WTC11 (cell line): Measurements from ENCODE around the gene HLA-G. TPM values are rescaled to one million over a fixed set of nuclear protein-coding genes. Genes with fewer than 3 reads are reported as not detected.

Experiments used
- ATAC-seq: fragments of 200-7000 bp; cut with Tn5 transposase; 2 replicates; pipeline ENCODE4 v1.10.0; 2021; ENCODE audit warnings: mild to moderate bottlenecking, moderate library complexity
- CTCF ChIA-PET: fragments of 300-600 bp; sonication (Branson Sonifier 250); formaldehyde crosslinking; loops from one replicate; lab custom pipeline; 2021; ENCODE audit warnings: antibody characterized with exemption; lab: Charles Lee
- POLR2A ChIA-PET: fragments of 350-600 bp; sonication (Branson Sonifier 250); formaldehyde crosslinking; loops from one replicate; lab custom pipeline; 2021; ENCODE audit warnings: antibody characterized with exemption; lab: Charles Lee
- DNase-seq: peaks from one replicate; pipeline ENCODE4 v3.0.0; 2021; ENCODE audit warnings: low spot score
- H3K27ac Mint-ChIP-seq: 2 replicates; pipeline ENCODE4 v1.8.0; 2021; ENCODE audit warnings: mixed read lengths
- H3K27me3 Mint-ChIP-seq: 2 replicates; pipeline ENCODE4 v1.8.0; 2021; ENCODE audit warnings: low read depth, mild to moderate bottlenecking, moderate library complexity, mixed read lengths
- H3K36me3 Mint-ChIP-seq: 2 replicates; pipeline ENCODE4 v1.8.0; 2021; ENCODE audit warnings: mixed read lengths
- H3K4me1 Mint-ChIP-seq: 2 replicates; pipeline ENCODE4 v1.8.0; 2022; ENCODE audit warnings: mixed read lengths
- H3K4me3 Mint-ChIP-seq: 2 replicates; pipeline ENCODE4 v1.8.0; 2021; ENCODE audit warnings: mild to moderate bottlenecking, moderate library complexity, mixed read lengths
- H3K9me3 Mint-ChIP-seq: 2 replicates; pipeline ENCODE4 v1.8.0; 2021; ENCODE audit warnings: mixed read lengths
- EMX1 ChIP-seq: fragments of 250-450 bp; sonication (Bioruptor Pico); IDR thresholded peaks from 2 replicates; pipeline ENCODE4 v1.8.0; 2021; ENCODE audit warnings: mild to moderate bottlenecking
- JAZF1 ChIP-seq: fragments of 250-450 bp; sonication (Bioruptor Pico); IDR thresholded peaks from 2 replicates; pipeline ENCODE4 v1.9.0; 2021; ENCODE audit warnings: moderate library complexity, mild to moderate bottlenecking, inconsistent platforms
- JUN ChIP-seq: sonication (generic); formaldehyde crosslinking; IDR thresholded peaks from 2 replicates; pipeline ENCODE4 v1.8.0; 2023; ENCODE audit warnings: mild to moderate bottlenecking, missing genetic modification reagents
- NFATC4 ChIP-seq: fragments of 250-450 bp; sonication (Bioruptor Pico); IDR thresholded peaks from 2 replicates; pipeline ENCODE4 v1.9.0; 2021; ENCODE audit warnings: mild to moderate bottlenecking
- NR1H2 ChIP-seq: sonication (generic); formaldehyde crosslinking; IDR thresholded peaks from 2 replicates; pipeline ENCODE4 v1.9.0; 2021; ENCODE audit warnings: mild to moderate bottlenecking, moderate library complexity, missing genetic modification reagents
- OVOL2 ChIP-seq: fragments of 250-450 bp; sonication (Bioruptor Pico); IDR thresholded peaks from 2 replicates; pipeline ENCODE4 v1.9.0; 2021; ENCODE audit warnings: mild to moderate bottlenecking, borderline replicate concordance
- PRRX2 ChIP-seq: fragments of 250-450 bp; sonication (Bioruptor Pico); IDR thresholded peaks from 2 replicates; pipeline ENCODE4 v1.8.0; 2021; ENCODE audit warnings: mild to moderate bottlenecking
- ZBTB21 ChIP-seq: sonication (generic); formaldehyde crosslinking; IDR thresholded peaks from 2 replicates; pipeline ENCODE4 v1.8.1; 2023; ENCODE audit warnings: mild to moderate bottlenecking, missing genetic modification reagents, borderline replicate concordance
- ZNF423 ChIP-seq: fragments of 250-450 bp; sonication (Bioruptor Pico); IDR thresholded peaks from 2 replicates; pipeline ENCODE4 v2.1.2; 2022; ENCODE audit warnings: mild to moderate bottlenecking, moderate library complexity
- ZNF671 ChIP-seq: fragments of 250-450 bp; sonication (Bioruptor Pico); IDR thresholded peaks from 2 replicates; pipeline ENCODE4 v1.8.0; 2021; ENCODE audit warnings: mild to moderate bottlenecking
- total RNA-seq: library from RNA; stranded (reverse); gene quantifications from 3 replicates; pipeline ENCODE4 v1.2.3, GENCODE V29; 2021
- TF ChIP-seq, protein P1 (sequence below): fragments of 200-600 bp; IDR thresholded peaks from 2 replicates; pipeline ENCODE4 v1.8.0; 2022; ENCODE audit warnings: antibody characterized with exemption
- TF ChIP-seq, protein P2 (sequence below): sonication (generic); formaldehyde crosslinking; IDR thresholded peaks from 2 replicates; pipeline ENCODE4 v1.8.1; 2022; ENCODE audit warnings: missing genetic modification reagents, borderline replicate concordance
- TF ChIP-seq, protein P3 (sequence below): sonication (generic); formaldehyde crosslinking; IDR thresholded peaks from 2 replicates; pipeline ENCODE4 v1.8.0; 2022; ENCODE audit warnings: missing genetic modification reagents
- TF ChIP-seq, protein P4 (sequence below): sonication (generic); formaldehyde crosslinking; conservative IDR thresholded peaks from 2 replicates; pipeline ENCODE4 v1.8.1; 2022; ENCODE audit warnings: mild to moderate bottlenecking, missing genetic modification reagents
- TF ChIP-seq, protein P5 (sequence below): sonication (generic); formaldehyde crosslinking; IDR thresholded peaks from 2 replicates; pipeline ENCODE4 v1.8.0; 2023; ENCODE audit warnings: missing genetic modification reagents

HLA-G gene
- total RNA-seq, 1 experiment from 2014 or later, result 1.7 TPM

DNA sequence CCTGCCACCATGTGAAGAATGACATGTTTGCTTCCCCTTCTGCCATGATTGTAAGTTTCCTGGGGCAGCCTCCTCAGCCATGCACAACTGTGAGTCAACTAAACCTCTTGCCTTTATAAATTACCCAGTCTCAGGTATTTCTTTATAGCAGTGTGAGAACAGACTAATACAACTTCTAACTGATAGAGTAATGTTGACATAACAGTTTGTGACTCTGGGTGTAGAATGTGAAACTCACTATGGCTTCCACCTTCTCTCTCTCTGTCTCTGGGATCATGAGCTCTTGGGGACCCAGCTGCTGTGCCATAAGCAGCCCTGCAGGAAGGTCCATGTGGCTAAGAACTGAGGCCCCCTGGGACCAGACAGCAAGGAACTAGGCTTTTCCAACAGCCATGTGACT, 3.5 kb upstream of the HLA-G start (continued):
- TF ChIP-seq, protein P1, sequence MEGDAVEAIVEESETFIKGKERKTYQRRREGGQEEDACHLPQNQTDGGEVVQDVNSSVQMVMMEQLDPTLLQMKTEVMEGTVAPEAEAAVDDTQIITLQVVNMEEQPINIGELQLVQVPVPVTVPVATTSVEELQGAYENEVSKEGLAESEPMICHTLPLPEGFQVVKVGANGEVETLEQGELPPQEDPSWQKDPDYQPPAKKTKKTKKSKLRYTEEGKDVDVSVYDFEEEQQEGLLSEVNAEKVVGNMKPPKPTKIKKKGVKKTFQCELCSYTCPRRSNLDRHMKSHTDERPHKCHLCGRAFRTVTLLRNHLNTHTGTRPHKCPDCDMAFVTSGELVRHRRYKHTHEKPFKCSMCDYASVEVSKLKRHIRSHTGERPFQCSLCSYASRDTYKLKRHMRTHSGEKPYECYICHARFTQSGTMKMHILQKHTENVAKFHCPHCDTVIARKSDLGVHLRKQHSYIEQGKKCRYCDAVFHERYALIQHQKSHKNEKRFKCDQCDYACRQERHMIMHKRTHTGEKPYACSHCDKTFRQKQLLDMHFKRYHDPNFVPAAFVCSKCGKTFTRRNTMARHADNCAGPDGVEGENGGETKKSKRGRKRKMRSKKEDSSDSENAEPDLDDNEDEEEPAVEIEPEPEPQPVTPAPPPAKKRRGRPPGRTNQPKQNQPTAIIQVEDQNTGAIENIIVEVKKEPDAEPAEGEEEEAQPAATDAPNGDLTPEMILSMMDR, result no peak

DNA sequence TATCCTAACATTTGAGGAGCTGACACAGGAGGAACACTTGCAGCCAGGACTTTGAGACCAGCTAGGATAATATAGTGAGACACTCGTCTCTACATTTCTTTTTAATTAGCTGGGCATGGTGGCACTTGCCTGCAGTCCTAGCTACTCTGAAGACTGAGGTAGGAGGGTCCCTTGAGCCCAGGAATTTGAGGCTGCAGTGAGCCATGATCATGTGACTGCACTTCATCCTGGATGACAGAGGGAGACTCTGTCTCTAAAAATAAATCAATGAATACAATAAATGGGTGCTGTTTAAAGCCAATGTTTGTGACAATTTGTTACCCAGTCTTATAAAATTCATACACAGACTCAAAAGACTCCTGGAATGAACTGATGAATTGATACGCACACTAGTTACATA, 1.8 kb upstream of the HLA-G start:
- no peaks in the 10 kb centered on the region; the same call in 1 of the 2 replicates for H3K36me3 Mint-ChIP-seq
- peaks cover 97% of the 10 kb centered on the region for H3K27me3 Mint-ChIP-seq
- DNase-seq (no peak), ATAC-seq (no peak)
- H3K9me3 Mint-ChIP-seq, result 0 out of 2 replicates have a peak, but pooled peaks cover 3% of the 10 kb centered on the region
- peaks cover 5% of the 10 kb centered on the region for H3K4me1 Mint-ChIP-seq
- H3K27ac Mint-ChIP-seq, result no peak overlapping the region
- POLR2A ChIA-PET, result no interaction called here
- CTCF ChIA-PET, result interaction anchor here (1.0 to 1.7 kb wide), 2 partner anchors 8 to 88 kb away, joined by 3 to 6 read pairs; no protein-coding TSS in a partner anchor
- no peak overlapping the region for H3K4me3 Mint-ChIP-seq
- TF ChIP-seq, protein P2, sequence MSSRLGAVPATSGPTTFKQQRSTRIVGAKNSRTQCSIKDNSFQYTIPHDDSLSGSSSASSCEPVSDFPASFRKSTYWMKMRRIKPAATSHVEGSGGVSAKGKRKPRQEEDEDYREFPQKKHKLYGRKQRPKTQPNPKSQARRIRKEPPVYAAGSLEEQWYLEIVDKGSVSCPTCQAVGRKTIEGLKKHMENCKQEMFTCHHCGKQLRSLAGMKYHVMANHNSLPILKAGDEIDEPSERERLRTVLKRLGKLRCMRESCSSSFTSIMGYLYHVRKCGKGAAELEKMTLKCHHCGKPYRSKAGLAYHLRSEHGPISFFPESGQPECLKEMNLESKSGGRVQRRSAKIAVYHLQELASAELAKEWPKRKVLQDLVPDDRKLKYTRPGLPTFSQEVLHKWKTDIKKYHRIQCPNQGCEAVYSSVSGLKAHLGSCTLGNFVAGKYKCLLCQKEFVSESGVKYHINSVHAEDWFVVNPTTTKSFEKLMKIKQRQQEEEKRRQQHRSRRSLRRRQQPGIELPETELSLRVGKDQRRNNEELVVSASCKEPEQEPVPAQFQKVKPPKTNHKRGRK (CRISPR knock-in tag), result no peak
- TF ChIP-seq NFATC4 (CRISPR knock-in tag) (no peak), ZBTB21 (no peak), OVOL2 (CRISPR knock-in tag) (no peak), PRRX2 (no peak), JAZF1 (no peak), ZNF671 (CRISPR knock-in tag) (no peak), JUN (no peak), ZNF423 (CRISPR knock-in tag) (no peak), NR1H2 (no peak)
- TF ChIP-seq, protein P3, sequence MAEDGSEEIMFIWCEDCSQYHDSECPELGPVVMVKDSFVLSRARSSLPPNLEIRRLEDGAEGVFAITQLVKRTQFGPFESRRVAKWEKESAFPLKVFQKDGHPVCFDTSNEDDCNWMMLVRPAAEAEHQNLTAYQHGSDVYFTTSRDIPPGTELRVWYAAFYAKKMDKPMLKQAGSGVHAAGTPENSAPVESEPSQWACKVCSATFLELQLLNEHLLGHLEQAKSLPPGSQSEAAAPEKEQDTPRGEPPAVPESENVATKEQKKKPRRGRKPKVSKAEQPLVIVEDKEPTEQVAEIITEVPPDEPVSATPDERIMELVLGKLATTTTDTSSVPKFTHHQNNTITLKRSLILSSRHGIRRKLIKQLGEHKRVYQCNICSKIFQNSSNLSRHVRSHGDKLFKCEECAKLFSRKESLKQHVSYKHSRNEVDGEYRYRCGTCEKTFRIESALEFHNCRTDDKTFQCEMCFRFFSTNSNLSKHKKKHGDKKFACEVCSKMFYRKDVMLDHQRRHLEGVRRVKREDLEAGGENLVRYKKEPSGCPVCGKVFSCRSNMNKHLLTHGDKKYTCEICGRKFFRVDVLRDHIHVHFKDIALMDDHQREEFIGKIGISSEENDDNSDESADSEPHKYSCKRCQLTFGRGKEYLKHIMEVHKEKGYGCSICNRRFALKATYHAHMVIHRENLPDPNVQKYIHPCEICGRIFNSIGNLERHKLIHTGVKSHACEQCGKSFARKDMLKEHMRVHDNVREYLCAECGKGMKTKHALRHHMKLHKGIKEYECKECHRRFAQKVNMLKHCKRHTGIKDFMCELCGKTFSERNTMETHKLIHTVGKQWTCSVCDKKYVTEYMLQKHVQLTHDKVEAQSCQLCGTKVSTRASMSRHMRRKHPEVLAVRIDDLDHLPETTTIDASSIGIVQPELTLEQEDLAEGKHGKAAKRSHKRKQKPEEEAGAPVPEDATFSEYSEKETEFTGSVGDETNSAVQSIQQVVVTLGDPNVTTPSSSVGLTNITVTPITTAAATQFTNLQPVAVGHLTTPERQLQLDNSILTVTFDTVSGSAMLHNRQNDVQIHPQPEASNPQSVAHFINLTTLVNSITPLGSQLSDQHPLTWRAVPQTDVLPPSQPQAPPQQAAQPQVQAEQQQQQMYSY (CRISPR knock-in tag), result no peak
- TF ChIP-seq, protein P4, sequence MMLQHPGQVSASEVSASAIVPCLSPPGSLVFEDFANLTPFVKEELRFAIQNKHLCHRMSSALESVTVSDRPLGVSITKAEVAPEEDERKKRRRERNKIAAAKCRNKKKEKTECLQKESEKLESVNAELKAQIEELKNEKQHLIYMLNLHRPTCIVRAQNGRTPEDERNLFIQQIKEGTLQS (CRISPR knock-in tag), result no peak
- TF ChIP-seq, all 79 proteins: peak for 0

DNA sequence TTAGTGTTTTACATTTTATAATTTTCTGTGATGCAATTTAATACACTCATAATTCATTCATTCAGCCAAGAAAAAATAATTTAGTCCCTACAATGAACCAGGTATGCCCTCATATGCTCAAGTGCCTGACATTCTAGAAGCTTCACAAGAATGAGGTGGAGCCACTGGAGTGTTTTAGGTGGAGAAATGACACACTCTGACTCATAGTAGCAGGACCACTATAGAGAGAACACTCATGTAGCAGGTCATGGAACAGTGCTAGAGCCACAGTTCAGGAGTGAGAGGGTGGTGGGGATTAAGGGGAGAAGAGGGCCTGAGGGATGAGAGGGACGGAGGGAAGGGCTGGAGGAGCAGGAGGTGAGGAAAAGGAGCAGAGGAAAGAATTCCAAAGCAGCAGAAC, 1.4 kb upstream of the HLA-G start:
- CTCF ChIA-PET, result interaction anchor here (1.0 kb wide), 1 partner anchor 88 kb away, joined by 6 read pairs; no protein-coding TSS in a partner anchor
- TF ChIP-seq, protein P5, sequence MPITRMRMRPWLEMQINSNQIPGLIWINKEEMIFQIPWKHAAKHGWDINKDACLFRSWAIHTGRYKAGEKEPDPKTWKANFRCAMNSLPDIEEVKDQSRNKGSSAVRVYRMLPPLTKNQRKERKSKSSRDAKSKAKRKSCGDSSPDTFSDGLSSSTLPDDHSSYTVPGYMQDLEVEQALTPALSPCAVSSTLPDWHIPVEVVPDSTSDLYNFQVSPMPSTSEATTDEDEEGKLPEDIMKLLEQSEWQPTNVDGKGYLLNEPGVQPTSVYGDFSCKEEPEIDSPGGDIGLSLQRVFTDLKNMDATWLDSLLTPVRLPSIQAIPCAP, result no peak
- no peak for TF ChIP-seq EMX1
- Mint-ChIP-seq H3K4me3 (no peak overlapping the region), H3K9me3 (0 out of 2 replicates have a peak, but pooled peaks cover 3% of the 10 kb centered on the region), H3K27me3 (peaks cover 96% of the 10 kb centered on the region), H3K36me3 (no peaks in the 10 kb centered on the region; the same call in 1 of the 2 replicates), H3K4me1 (peaks cover 5% of the 10 kb centered on the region), H3K27ac (no peak overlapping the region)
- POLR2A ChIA-PET, result no interaction called here
- no peak for DNase-seq
- no peak for ATAC-seq
